HG03354 (cell line): ENCODE data around the gene MAS1.

Experiments used
- ATAC-seq: cut with Tn5 transposase; IDR thresholded peaks from one replicate; pipeline ENCODE4 v1.9.1; 2021; ENCODE audit warnings: mild to moderate bottlenecking; ENCODE audit not compliant: unreplicated experiment, poor library complexity, severe bottlenecking

Gene MAS1

GRCh38 chr6:159878341-159878740, 12.4 kb upstream of the MAS1 start:
- no peak for ATAC-seq

DNA sequence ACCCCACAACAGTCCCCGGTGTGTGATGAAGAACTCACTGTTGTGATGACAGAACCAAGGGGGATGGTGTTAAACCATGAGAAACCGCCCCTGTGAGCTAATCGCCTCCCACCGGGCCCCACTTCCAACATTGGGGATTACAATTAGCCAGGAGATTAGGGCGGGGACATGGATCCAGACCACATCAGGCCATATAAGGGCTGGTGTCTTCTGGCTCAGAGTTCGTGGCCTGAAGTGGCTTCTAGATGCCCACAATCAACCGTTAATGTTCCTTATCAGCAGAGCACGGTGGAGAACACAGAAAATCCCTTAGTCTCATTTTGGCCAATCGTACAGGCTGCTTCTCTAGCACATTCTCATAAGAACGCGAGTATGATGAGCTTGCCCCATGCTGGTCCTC, 10.9 kb upstream of the MAS1 start:
- ATAC-seq, result no peak

DNA sequence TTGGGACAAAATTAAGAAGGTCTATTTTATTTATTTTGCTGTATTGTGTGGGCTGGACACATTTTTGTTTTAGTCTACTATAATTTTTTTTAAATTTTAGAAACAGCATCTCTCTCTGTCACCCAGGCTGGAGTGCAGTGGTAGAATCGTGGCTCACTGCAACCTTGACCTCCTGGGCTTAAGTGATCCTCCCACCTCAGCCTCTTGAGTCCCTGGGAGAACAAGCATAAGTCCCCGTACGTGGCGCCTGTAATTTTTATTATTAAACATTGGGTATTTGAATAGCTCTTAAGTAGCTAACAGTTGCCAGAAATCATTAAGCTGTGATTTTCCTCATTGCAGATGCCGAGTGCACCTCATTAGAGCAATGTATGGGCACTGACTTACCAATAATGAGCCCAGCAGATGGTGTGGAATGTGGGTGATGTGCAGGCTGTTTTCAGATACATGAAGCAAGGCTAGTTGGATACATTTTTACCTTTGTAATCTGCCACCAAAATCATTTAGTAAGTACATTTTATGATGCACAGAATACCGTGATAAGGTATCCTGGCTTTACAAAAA, 10.3 kb upstream of the MAS1 start:
- ATAC-seq, result no peak

GRCh38 chr6:159884720-159885119, 6.1 kb upstream of the MAS1 start:
- no peak for ATAC-seq

DNA sequence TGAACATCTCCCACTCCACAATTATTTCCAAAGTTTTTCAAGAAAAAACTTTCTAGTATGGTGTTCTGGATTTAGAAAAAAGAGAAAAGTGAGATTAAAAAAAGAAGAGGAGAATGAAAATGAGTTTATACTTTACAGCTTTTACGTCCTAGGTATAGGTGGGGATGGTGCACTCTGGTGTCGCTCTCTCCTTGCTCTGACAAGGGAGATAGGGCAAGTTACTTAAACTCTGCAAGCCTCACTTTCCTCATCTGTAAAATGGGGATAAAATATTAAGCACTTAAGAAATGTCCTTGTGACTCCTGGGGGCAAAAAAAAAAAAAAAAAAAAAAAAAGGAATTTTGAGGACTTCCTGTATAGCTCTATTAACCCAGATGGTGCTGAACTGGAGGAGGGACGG, 4.5 kb upstream of the MAS1 start:
- ATAC-seq, result no peak

GRCh38 chr6:159887146-159887545, 3.6 kb upstream of the MAS1 start:
- no peak for ATAC-seq

DNA sequence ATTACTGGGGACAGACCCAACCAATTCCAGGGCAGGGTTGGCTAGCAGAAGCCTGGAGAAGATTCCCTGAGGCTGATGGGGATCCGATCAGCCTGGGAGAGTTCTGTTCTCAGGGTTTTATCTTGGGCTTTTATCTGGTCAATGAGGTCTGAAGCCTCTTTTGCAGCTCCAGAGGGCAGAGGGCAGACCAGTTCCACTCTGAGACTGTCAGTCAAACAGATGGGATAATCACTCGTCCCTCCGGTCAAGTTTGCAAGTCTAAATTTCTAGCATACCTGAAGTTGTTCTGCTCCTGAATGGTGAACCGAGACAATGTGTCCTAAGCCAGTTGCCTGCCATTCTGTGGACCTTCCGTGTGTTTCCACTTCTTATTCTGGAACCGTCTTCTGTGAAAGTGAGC, 3.0 kb upstream of the MAS1 start:
- no peak for ATAC-seq

DNA sequence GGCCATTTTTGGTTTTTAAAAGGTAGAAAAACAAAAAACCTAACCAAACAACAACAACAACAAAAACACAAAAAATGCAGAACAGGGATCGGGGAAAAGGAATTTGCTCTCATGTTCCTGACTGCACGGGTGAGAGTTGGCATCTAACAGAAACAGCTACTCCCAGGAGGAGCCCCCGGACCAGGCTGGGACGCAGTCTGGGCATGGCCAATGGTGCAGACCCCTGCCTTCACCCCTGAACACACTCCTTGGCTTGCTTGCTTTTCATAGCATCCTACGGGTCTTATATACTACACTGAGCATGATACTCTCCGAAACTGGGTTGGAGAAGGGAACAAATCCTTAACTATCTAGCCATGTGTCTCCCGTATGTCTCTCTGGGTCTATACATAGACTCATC, 587 bp upstream of the MAS1 start:
- no peak for ATAC-seq

GRCh38 chr6:159892053-159892452, 1.3 kb downstream of the MAS1 start:
- no peak for ATAC-seq

- ATAC-seq, result no peak
Measured at GRCh38 chr6:159893064-159893463, 2.3 kb downstream of the MAS1 start.

GRCh38 chr6:159894991-159895390, 4.2 kb downstream of the MAS1 start:
- ATAC-seq, result no peak

DNA sequence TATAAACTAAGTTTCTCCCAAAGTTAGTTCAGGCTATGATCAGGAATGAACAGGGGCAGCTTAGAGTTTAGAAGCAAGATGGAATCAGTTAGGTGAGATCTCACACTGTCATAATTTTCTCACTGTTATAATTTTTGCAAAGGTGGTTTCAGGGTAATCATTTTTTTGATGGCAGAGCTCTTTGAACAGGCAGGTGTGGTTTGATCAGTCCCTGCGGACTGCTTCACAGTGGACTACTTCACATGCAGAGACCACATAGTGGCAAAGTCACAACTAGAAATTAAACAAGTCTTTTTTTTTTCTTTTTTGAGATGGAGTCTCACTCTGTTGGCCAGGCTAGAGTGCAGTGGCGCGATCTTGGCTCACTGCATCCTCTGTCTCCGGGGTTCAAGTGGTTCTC, 6.8 kb downstream of the MAS1 start:
- ATAC-seq, result no peak

- no peak for ATAC-seq
Measured at GRCh38 chr6:159898519-159898918, 7.7 kb downstream of the MAS1 start.

GRCh38 chr6:159899994-159900745, 9.4 kb downstream of the MAS1 start:
- ATAC-seq, result no peak

DNA sequence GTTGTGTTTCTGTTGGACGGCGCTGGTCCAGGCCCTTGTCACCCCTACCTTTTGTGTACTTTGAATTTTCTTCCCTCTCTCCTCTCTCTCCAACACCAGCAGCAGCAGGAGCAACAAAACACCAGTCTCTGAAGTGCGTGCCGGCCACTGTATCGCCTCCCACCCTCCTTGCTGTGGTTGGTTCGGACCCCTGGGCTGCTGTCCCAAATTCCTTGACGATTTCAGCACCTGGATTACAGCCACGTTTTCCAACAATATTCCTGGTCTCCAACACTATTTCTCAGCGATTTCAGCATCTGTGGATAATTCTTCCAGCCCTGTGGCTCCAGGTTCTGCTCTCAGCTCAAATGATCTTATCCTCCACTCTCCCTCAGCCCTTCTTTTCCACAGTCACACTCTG, 11.8 kb downstream of the MAS1 start:
- no peak for ATAC-seq

DNA sequence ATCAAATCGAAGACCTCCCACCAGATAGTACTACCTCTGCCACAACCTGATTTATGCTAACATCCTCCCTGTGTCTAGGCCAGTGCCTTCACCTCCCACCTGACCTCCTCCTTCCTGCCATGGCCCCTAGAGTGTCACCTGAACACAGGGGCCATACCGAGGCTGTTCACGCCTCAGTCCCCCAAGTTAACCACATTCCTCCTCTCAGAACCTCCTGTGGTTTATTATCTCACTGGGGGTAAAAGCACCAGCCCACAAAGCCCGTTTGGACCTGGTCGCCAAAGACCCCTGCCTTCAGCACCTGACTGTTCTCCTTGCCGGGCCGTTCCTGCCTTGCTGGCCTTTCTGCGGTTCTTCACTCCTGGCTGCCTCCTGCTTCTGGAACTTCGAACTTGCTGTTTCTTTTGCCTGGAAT, 13.7 kb downstream of the MAS1 start:
- peak; percentile 78 for ATAC-seq

GRCh38 chr6:159906400-159906799, 15.6 kb downstream of the MAS1 start:
- no peak for ATAC-seq

DNA sequence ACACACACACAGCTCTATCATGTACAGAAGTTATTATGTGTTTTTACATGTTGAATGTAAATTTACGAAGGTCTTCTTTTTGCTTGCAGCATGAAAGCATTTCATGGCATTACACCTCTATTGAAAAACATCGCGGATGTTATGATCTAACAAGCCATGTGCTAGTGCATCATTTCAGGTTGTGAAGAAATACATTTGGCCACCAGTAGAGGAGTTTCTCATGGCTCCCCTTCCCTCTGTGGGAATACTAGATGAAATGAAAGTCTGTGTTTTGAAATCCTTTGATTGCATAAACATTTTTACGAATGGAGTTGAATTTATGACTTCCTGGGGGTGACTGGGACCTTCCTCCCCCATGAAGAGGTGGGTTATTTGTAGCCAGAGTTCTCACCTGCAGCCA, 17.7 kb downstream of the MAS1 start:
- ATAC-seq, result no peak

GRCh38 chr6:159908979-159909378, 18.2 kb downstream of the MAS1 start:
- no peak for ATAC-seq

- no peak for ATAC-seq
Measured at GRCh38 chr6:159910342-159910741, 19.6 kb downstream of the MAS1 start.

- ATAC-seq, result no peak
Measured at GRCh38 chr6:159913375-159913774, 22.6 kb downstream of the MAS1 start.
